HG03060 (cell line): ENCODE measurements around the gene WDR88.
A peak's percentile ranks its signal among the peaks of the same experiment; 100 is the strongest.
"Not testable (repeated sequence)": the region's sequence is repeated elsewhere in the genome, so short reads cannot be mapped to it uniquely, and the experiment has no call there.

ENCODE experiments used
- ATAC-seq: cut with Tn5 transposase; IDR thresholded peaks from one replicate; pipeline ENCODE4 v1.9.1; 2021; ENCODE audit warnings: low read depth, moderate number of reproducible peaks; ENCODE audit not compliant: unreplicated experiment

Gene WDR88

GRCh38 chr19:33126712-33127111, 5.2 kb upstream of the WDR88 start:
- not testable (repeated sequence) for ATAC-seq

GRCh38 chr19:33129901-33130300, 2.0 kb upstream of the WDR88 start:
- ATAC-seq: no peak

DNA sequence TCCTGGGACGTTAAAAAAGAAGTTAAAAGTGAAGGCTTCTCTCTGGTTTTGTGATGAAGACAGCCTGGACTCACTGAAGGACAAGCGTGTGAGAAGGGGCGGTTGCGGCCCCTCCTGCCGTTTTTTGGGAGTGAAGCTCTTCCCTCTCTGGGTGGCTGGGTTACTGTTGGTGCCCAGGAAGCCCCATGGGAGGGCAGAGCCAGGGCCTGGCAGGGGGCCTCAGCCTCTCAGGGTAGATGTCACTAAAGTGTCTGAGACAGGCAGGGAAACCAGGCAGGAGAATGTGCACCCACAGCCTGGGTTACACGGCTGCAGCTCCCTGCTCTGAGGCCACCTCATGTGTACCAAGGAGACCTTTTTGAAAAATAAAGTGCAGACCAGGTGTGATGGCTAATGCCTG, 1.5 kb upstream of the WDR88 start:
- no peak for ATAC-seq

GRCh38 chr19:33132425-33132824, 511 bp downstream of the WDR88 start:
- no peak for ATAC-seq

DNA sequence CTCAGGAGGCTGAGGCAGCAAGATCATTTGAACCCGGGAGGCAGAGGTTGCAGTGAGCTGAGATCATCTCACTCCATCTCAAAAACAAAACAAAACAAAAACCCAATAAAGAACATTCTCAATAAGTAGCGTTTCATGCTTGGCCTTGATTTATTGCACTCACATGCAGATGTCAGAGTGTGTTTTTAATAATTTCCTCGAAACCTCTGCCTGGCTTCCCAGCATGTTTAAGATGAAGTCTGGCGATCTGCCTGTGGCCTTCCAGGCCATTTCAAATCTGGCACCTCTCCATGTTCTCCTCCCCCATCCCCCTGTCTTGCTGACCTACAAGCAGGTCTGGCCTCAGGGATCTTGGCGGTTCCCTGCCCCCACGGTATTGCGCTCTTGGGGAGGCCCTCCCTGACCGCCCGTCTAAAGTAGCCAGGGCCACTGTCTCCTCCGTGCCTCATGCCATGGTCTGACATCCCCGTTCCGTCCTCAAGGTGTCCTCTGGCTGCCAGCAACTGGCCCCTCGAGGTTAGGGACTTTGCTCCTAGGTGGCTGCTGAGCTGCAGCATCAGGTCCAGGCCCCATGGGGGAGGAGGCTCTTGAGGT, 1.6 kb downstream of the WDR88 start:
- no peak for ATAC-seq

DNA sequence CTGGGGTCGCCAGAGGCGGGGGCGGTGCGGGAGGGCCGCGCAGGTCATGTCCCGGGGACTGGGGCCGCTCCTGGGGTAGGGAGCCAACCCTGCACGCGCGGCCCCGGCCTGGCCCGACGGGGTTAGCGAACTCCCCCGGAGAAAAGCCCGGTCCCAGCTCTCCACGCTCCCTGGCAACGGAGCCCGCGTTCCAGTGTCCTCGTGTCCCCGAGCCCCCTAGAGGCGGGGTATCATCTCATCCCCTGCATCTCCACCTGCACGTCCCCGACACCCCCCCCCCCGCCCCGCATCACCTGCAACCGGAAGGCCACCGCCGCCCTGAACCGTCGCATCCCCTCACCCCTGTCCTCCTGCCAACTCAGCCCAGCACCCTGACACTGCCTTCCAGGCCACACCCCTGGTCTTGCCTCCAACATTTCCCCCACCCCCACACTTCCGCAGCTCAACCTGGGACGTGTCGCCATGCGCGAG, 2.7 kb downstream of the WDR88 start:
- no peak for ATAC-seq

DNA sequence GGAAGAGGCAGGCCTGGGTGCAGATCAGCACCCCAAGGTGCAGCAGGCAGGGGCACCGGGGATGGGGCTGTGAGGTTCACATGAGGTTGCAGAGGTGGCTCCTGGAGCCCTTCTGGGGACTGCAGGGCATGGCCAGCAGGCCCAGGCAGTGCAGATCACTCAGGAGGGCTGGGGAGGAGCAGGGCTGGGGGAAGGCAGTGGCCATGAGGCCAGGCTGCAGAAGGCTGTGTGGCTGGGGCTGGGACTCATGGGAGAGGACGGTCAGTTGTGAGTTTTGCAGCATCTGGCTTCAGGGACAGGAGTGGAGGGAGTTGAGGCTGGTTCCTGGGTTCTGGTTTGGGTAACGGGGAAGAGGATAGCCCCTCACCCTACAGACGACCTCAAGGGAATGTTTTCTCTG, 7.3 kb downstream of the WDR88 start:
- no peak for ATAC-seq

DNA sequence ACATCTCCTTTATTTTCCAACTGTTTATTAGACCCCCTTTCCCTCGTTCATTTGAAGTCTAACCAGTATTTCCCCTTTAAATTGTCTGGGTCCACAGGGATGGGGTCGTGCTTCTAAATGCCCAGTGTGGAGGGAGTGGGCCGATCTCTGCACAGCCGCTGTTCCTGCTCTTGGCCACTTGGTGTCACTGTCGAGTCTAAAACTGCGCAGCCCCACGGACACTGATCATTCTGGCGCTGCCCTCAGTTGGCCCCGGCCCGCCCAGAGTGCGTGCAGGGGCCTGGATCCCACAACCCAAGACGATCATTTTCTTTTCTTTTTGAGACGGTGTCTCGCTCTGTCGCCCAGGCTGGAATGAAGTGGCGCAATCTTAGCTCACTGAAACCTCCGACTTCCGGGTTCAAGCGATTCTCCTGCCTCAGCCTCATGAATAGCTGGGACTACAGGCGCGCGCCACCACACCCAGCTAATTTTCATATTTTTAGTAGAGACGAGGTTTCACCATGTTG, 12.0 kb downstream of the WDR88 start:
- peak; percentile 62 for ATAC-seq

- no peak for ATAC-seq
Measured at GRCh38 chr19:33146209-33146608, 14.3 kb downstream of the WDR88 start.

GRCh38 chr19:33147538-33147937, 15.6 kb downstream of the WDR88 start:
- ATAC-seq: no peak

GRCh38 chr19:33150852-33151518, 19.1 kb downstream of the WDR88 start:
- ATAC-seq: no peak

DNA sequence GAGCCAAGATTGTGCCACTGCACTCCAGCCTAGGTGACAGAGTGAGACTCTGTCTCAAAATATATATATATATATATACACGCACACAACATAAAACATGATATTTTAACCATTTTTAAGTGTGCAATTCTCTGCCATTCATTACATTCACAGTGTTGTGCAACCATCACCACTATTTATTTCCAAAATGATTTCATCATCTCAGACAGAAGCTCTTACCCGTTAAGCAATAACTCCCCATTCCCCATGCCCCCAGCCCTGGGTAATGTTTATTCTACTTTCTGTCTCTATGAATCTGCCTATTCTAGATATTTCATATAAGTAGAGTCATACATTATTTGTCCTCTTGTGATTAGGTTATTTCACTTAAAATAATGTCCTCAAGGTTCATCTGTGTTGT, 20.3 kb downstream of the WDR88 start:
- ATAC-seq: no peak

DNA sequence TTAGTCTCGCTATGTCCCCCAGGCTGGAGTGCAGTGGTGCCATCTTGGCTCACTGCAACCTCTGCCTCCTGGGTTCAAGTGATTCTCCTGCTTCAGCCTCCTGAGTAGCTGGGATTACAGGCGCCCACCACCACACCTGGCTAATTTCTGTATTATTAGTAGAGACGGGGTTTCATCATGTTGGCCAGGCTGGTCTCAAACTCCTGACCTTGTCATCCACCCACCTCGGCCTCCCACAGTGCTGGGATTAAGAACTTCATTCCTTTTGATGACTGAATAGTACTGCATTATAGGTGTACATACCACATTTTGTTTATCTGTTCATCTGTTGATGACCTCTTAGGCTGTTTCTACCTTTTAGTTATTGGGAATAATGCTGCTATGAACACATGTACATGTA, 20.7 kb downstream of the WDR88 start:
- ATAC-seq: not testable (repeated sequence)

DNA sequence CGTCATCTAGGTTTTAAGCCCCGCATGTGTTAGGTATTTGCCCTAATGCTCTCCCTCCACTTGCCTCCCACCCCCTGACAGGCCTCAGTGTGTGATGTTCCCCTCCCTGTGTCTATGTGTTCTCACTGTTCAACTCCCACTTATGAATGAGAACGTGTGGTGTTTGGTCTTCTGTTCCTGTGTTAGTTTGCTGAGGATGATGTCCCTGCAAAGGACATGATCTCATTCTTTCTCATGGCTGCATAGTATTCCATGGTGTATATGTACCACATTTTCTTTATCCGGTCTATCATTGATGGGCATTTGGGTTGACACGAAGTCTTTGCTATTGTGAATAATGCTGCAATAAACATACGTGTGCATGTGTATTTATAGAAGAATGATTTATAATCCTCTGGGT, 22.4 kb downstream of the WDR88 start:
- not testable (repeated sequence) for ATAC-seq

DNA sequence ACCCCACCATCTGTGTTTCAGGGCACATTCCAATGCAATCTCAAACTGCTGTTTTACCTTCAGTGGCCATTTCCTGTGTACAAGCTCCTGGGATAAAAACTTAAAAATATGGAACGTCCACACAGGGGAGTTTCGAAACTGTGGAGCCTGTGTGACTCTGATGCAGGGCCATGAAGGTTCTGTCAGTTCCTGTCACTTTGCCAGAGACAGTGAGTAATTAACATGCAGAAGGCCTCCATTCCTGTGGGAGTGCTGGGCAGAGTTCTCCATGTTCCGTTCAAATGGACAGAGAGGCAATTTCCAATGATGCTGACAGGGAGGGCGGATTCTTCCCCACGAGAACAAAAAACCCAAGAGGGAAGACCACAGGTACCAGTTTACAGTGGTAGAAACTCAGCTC, 24.4 kb downstream of the WDR88 start:
- ATAC-seq: no peak

GRCh38 chr19:33157906-33158305, 26.0 kb downstream of the WDR88 start:
- ATAC-seq: no peak

DNA sequence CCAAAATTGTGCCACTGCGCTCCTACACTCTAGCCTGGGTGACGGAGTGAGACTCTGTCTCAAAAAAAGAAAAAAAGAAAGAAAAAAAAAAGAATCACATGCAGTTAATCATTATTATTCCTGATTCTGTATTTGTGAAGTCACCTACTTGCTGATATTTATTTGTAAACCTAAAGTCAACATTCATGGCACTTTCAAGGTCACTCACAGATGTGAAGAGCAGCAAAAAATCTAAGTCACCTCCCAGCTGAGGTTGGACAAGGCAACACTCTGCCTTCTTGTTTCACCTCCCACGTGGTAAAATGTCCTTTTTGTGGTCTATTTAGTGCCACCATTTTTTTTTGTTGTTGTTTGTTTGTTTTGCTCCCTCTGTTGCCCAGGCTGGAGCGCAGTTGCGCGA, 26.5 kb downstream of the WDR88 start:
- ATAC-seq: no peak

GRCh38 chr19:33159149-33159548, 27.2 kb downstream of the WDR88 start:
- ATAC-seq: no peak

DNA sequence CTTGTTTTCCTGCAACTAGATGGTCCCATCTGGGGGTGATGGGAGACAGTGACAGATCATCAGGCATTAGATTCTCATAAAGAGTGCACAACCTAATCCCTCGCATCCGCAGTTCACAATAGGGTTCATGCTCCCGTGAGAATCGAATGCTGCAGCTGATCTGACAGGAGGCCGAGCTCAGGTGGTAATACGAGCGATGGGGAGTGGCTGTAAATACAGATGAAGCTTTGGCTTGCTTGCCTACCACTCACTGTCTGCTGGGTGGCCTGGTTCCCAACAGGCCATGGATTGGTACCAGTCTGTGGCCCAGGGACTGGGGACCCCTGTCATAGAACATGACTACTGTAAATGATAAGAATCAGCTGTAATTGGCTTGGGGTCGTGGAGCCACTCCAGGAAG, 28.0 kb downstream of the WDR88 start:
- no peak for ATAC-seq

DNA sequence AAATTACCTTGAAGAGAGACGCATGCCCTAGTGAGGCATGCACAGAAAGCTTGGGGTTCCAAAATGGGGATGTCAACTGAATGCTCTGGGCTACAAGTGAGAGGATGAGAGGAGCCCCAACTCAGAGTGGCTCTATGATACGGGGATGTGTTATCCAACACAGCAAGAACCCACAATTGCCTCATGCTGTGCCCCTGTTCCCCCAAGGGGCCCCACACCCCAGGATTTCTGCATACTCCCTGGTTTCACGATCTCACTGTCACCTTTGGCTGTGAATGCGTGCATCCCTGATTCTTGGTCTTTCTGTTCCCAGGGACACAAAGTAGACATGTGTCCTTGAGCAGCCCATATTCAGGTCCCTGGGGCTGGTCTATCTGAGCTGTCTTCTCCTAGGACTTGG, 29.3 kb downstream of the WDR88 start:
- no peak for ATAC-seq

GRCh38 chr19:33163481-33163880, 31.6 kb downstream of the WDR88 start:
- no peak for ATAC-seq

- ATAC-seq: not testable (repeated sequence)
Measured at GRCh38 chr19:33166037-33166436, 34.1 kb downstream of the WDR88 start.
